HG03558 (cell line): ENCODE measurements around the gene DUSP9.

Source experiments
- ATAC-seq: cut with Tn5 transposase; IDR thresholded peaks from one replicate; pipeline ENCODE4 v1.9.1; 2021; ENCODE audit warnings: moderate number of reproducible peaks; ENCODE audit not compliant: unreplicated experiment; ENCODE audit errors: extremely low read depth

DUSP9 gene

GRCh38 chrX:153647461-153648357, 706 bp downstream of the DUSP9 start:
- ATAC-seq = no peak

- ATAC-seq = no peak
Observed at GRCh38 chrX:153648358-153649177, 1.6 kb downstream of the DUSP9 start.

DNA sequence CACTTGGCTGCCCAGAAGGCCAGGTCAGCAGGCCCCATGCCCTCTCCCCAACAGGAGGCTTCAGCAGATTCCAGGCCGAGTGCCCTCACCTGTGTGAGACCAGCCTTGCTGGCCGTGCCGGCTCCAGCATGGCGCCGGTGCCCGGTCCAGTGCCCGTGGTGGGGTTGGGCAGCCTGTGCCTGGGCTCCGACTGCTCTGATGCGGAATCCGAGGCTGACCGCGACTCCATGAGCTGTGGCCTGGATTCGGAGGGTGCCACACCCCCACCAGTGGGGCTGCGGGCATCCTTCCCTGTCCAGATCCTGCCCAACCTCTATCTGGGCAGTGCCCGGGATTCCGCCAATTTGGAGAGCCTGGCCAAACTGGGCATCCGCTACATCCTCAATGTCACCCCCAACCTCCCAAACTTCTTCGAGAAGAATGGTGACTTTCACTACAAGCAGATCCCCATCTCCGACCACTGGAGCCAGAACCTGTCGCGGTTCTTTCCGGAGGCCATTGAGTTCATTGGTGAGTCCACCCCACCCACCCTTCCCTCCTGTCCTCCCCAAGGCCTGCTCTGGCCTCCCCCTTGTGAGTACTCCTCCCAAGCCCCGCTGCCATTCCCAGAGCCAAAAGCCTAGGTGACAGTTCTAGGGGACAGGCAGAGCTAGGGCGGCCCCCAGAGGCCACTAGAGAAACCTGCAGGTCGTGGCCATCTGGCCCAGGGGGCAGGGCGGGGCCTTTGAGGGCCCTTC, 2.3 kb downstream of the DUSP9 start:
- ATAC-seq = no peak

- no peak for ATAC-seq
Observed at GRCh38 chrX:153649915-153650782, 3.1 kb downstream of the DUSP9 start.

GRCh38 chrX:153650959-153651358, 4.0 kb downstream of the DUSP9 start:
- no peak for ATAC-seq

GRCh38 chrX:153651540-153652079, 4.6 kb downstream of the DUSP9 start:
- no peak for ATAC-seq

DNA sequence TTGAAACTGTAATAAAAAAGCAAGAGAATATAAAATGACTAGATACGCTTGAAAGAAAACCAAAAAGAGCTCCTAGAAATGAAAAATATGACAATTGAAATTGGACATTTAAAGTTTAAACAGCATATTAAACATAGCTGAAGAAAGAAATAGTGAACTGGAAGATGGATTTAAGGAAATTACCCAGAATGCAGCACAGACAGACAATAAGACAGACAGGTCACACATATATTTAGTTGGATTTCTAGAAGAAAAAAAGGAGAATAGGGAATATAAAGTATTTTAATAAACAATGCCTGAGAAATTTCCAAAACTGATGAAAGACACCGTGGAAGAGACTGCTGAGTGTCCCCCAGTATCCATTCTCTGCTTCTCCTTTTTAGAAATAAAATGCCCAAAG, 6.6 kb downstream of the DUSP9 start:
- ATAC-seq = no peak

GRCh38 chrX:153657161-153657560, 10.2 kb downstream of the DUSP9 start:
- no peak for ATAC-seq

DNA sequence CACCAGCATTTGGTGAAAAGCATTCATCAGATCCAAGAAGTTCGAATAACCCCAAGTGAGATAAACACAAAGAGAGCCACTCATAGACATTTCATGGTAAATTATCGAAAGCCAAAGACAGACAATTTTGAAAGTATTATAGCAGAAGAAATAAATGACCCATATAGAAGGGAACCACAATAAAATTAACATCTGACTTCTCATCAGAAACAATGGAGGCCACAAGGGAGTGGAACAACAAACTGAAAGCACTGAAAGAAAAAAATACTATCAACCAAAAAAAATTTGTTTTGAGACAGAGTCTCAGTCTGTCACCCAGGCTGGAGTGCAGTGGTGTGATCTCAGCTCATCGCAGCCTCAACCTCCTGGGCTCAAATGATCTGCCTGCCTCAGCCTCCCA, 12.3 kb downstream of the DUSP9 start:
- ATAC-seq = no peak

DNA sequence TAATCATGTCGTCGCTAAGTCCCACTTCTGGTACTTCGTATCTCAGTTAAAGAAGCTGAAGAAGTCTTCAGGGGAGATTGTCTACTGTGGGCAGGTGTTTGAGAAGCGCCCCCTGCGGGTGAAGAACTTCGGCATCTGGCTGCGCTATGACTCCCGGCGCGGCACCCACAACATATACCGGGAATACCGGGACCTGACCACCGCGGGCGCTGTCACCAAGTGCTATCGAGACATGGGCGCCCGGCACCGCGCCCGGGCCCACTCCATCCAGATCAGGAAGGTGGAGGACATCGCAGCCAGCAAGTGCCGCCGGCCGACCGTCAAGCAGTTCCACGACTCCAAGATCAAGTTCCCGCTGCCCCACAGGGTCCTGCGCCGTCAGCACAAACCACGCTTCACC, 15.3 kb downstream of the DUSP9 start:
- no peak for ATAC-seq

GRCh38 chrX:153665726-153666306, 18.8 kb downstream of the DUSP9 start:
- ATAC-seq = no peak

GRCh38 chrX:153667281-153667955, 20.4 kb downstream of the DUSP9 start:
- ATAC-seq = no peak

DNA sequence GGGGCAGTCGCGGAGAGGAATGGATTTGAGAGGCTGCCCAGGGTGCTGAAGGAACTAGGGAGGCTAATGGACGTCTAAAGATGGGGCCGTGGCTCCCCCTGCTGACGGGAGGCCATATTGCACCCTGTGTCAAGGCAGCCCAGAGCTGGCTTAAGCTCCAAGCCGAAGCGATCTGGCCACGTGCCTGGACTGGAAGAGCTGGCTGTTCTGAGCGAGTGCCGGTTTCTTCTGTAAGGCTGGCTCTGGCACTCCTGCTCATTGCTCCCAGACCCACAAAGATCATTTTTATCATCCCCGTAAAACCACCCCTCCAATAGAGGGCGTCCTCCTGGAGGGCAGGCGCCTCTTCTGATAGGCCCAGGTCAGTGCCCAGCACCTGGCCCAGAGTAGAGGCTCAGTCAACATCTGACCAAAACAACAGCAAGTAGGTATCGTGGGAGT, 21.0 kb downstream of the DUSP9 start:
- no peak for ATAC-seq

DNA sequence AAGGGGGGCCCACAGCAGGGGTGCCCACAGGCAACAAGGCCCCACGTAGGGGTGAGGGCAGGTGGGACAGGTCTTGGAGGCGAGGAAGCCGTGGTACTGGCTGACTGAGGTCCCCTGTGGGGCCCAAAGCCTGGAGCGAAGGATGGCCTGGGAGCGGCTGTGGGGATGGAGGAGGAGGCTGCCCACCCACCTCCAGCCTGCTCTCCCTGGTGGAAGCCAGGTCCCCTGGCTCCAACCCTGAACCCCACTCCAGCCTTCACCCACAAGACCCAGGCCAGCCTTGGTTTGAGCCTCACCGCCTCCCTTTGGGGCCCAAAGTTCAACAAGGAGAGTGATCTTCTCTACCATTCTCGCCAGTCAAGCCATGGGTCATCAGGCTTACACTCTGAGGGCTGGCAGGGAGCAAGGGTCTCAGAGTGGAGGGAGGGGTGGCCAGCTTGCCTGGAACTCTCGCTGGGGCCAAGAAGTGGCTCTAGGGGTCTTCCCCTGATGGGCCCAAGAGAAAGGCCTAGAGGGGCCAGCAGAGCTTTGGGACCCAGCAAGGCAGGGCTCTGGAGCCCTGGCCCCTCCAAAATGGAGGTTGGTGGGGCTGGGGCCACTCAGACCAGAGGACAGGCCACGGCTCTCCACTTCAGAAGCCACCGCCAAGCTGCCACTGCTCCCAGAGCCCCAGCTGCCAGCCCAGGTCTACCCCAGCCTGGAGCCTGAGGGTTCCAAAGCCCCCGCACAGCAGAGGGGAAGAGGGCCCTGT, 21.6 kb downstream of the DUSP9 start:
- no peak for ATAC-seq

GRCh38 chrX:153669174-153669890, 22.3 kb downstream of the DUSP9 start:
- no peak for ATAC-seq

DNA sequence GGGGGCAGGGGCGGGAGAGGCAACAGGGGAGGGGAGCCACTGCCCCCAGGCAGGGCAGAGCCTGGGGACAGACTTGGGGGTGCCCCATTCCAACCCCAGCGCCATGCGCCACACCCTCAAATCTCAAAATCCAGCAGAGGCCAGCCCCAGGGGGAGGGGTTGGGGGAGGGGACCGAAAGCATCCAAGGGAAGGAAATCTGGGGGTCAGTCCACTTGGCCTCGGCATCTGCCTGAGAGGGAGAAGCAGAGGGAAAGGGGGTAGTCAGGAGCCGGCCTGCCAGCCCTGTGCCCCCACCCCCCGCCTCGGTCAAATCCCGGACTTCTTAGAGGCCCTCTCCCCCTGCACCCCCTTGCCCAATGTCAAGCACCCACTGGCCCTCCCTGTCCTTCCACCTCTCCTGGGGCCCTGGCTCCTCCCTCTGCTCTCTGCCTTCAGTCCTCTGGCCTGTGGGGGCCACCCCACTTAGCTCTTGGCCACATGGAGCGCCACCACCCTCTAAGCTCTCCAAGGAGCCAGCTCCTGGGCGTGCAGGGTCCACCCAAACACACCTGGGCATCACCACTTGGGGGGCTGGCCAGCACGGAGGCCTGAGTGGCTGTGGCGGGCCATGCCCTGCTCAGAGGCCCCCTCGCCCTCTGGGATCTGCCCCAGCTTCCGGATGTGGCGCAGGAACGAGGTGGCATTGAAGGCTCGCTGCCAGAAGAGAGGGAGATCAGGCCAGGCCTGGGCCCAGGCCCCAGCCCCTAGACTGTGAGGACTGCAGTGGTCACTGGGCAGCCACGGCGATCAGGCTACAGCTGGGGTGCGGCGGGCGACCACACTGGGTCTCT, 23.1 kb downstream of the DUSP9 start:
- ATAC-seq = no peak
